ENCODE results near the gene ACSM2B. TPM values are rescaled to one million over a fixed set of nuclear protein-coding genes. Genes with fewer than 3 reads are reported as not detected.
"Not testable (repeated sequence)": the region's sequence is repeated elsewhere in the genome, so short reads cannot be mapped to it uniquely, and the experiment has no call there.

ACSM2B gene
- total RNA-seq, 1 experiment from 2014 or later, result not detected

GRCh38 chr16:20578091-20578490, 1.9 kb upstream of the ACSM2B start:
- CTCF ChIA-PET; intact Hi-C loops (cut with micrococcal nuclease; ENCODE audit: unreplicated experiment); DNase-seq; H3K9me3 Mint-ChIP-seq (ENCODE audit: low read depth, unreplicated experiment); H3K27ac Mint-ChIP-seq (ENCODE audit: unreplicated experiment); H3K4me1 Mint-ChIP-seq (ENCODE audit: low read depth, unreplicated experiment); H3K36me3 Mint-ChIP-seq (ENCODE audit: insufficient read depth, unreplicated experiment); BruUV-seq (replicated peaks); H3K4me3 Mint-ChIP-seq (ENCODE audit: low read depth, unreplicated experiment): not testable (repeated sequence)
- H3K27me3 Mint-ChIP-seq (ENCODE audit: unreplicated experiment), result peaks cover 13% of the 10 kb centered on the region

DNA sequence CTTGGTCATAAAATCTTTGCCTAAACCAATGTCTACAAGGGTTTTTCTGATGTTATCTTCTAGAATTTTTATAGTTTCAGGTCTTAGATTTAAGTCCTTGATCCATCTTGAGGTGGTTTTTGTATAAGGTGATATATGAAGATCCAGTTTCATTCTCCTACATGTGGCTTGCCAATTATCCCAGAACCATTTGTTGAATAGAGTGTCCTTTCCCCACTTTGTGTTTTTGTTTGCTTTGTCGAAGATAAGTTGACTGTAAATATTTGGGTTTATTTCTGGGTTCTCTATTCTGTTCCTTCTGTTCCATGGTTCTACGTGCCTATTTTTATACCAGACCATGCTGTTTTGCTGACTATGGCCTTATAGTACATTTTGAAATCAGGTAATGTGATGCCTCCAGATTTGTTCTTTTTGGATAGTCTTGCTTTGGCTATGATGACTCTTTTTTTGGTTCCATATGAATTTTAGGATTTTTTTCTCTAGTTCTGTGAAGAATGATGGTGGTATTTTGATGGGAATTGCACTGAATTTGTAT, 7.0 kb downstream of the ACSM2B start:
- BruUV-seq (replicated peaks); H3K36me3 Mint-ChIP-seq (ENCODE audit: insufficient read depth, unreplicated experiment); H3K9me3 Mint-ChIP-seq (ENCODE audit: low read depth, unreplicated experiment); H3K4me1 Mint-ChIP-seq (ENCODE audit: low read depth, unreplicated experiment); DNase-seq; H3K27ac Mint-ChIP-seq (ENCODE audit: unreplicated experiment); H3K4me3 Mint-ChIP-seq (ENCODE audit: low read depth, unreplicated experiment); CTCF ChIA-PET; intact Hi-C loops (cut with micrococcal nuclease; ENCODE audit: unreplicated experiment): not testable (repeated sequence)
- peaks cover 14% of the 10 kb centered on the region for H3K27me3 Mint-ChIP-seq (ENCODE audit: unreplicated experiment)

- Mint-ChIP-seq H3K4me3 (ENCODE audit: low read depth, unreplicated experiment) (no peak overlapping the region), H3K36me3 (ENCODE audit: insufficient read depth, unreplicated experiment) (no peaks in the 10 kb centered on the region), H3K27me3 (ENCODE audit: unreplicated experiment) (peaks cover 14% of the 10 kb centered on the region), H3K9me3 (ENCODE audit: low read depth, unreplicated experiment) (peaks cover 2% of the 10 kb centered on the region), H3K4me1 (ENCODE audit: low read depth, unreplicated experiment) (no peaks in the 10 kb centered on the region), H3K27ac (ENCODE audit: unreplicated experiment) (no peak overlapping the region)
- intact Hi-C loops (cut with micrococcal nuclease; ENCODE audit: unreplicated experiment), result no loop called here
- CTCF ChIA-PET, result no interaction called here
- no TSS peak for BruUV-seq (replicated peaks)
- DNase-seq, result no peak
- TF ChIP-seq, protein P1, sequence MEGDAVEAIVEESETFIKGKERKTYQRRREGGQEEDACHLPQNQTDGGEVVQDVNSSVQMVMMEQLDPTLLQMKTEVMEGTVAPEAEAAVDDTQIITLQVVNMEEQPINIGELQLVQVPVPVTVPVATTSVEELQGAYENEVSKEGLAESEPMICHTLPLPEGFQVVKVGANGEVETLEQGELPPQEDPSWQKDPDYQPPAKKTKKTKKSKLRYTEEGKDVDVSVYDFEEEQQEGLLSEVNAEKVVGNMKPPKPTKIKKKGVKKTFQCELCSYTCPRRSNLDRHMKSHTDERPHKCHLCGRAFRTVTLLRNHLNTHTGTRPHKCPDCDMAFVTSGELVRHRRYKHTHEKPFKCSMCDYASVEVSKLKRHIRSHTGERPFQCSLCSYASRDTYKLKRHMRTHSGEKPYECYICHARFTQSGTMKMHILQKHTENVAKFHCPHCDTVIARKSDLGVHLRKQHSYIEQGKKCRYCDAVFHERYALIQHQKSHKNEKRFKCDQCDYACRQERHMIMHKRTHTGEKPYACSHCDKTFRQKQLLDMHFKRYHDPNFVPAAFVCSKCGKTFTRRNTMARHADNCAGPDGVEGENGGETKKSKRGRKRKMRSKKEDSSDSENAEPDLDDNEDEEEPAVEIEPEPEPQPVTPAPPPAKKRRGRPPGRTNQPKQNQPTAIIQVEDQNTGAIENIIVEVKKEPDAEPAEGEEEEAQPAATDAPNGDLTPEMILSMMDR (IDR thresholded peaks at IDR 0.05; ENCODE audit: unreplicated experiment), result no peak
Observed at GRCh38 chr16:20568404-20568803, 7.8 kb downstream of the ACSM2B start.

DNA sequence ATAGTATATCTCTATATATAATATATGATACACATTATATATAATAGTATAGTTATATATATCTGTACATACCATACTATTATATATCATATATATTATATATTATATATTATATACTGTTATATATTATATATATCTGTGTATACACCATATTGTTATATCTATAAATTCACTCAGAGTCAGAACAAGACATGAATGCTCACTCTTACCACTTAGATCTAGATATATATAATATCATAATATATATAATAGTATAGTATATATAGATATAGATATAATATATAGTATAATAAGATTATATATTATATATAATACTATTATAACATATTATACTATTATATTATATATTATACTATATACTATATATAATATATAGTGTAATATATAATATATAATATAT, 9.3 kb downstream of the ACSM2B start:
- H3K4me3 Mint-ChIP-seq (ENCODE audit: low read depth, unreplicated experiment), result no peak overlapping the region
- peaks cover 14% of the 10 kb centered on the region for H3K27me3 Mint-ChIP-seq (ENCODE audit: unreplicated experiment)
- DNase-seq, result no peak
- intact Hi-C loops (cut with micrococcal nuclease; ENCODE audit: unreplicated experiment), result no loop called here
- no peak overlapping the region for H3K27ac Mint-ChIP-seq (ENCODE audit: unreplicated experiment)
- no peaks in the 10 kb centered on the region for H3K4me1 Mint-ChIP-seq (ENCODE audit: low read depth, unreplicated experiment)
- TF ChIP-seq, protein P1 (IDR thresholded peaks at IDR 0.05; ENCODE audit: unreplicated experiment), result no peak
- no TSS peak for BruUV-seq (replicated peaks)
- H3K36me3 Mint-ChIP-seq (ENCODE audit: insufficient read depth, unreplicated experiment), result no peaks in the 10 kb centered on the region
- peaks cover 5% of the 10 kb centered on the region for H3K9me3 Mint-ChIP-seq (ENCODE audit: low read depth, unreplicated experiment)
- CTCF ChIA-PET, result no interaction called here

- DNase-seq; BruUV-seq (replicated peaks); H3K4me1 Mint-ChIP-seq (ENCODE audit: low read depth, unreplicated experiment); H3K4me3 Mint-ChIP-seq (ENCODE audit: low read depth, unreplicated experiment); intact Hi-C loops (cut with micrococcal nuclease; ENCODE audit: unreplicated experiment); H3K36me3 Mint-ChIP-seq (ENCODE audit: insufficient read depth, unreplicated experiment); CTCF ChIA-PET; H3K27me3 Mint-ChIP-seq (ENCODE audit: unreplicated experiment); H3K27ac Mint-ChIP-seq (ENCODE audit: unreplicated experiment); H3K9me3 Mint-ChIP-seq (ENCODE audit: low read depth, unreplicated experiment): not testable (repeated sequence)
Observed at GRCh38 chr16:20565334-20565733, 10.8 kb downstream of the ACSM2B start.

- not testable (repeated sequence) for DNase-seq
Observed at GRCh38 chr16:20564218-20564617, 11.9 kb downstream of the ACSM2B start.

DNA sequence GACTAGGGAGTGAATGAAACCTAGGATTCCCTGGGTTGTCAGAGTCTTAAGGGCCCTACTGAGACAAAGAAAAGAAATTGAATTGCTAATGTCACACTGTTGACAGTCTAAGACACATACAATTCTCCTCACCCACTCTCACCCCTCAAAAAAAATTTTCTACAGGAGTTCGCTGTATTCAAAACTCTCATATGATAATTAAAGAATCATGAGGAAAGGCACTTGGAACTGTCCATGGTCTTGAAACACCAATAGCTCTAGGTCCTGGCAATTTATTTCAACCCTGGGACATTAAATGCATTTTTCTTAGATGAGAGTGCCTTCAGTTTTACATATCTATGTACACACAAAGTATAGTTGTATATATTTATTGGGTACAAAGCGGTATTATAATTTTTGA, 20.5 kb downstream of the ACSM2B start:
- BruUV-seq (replicated peaks); H3K4me3 Mint-ChIP-seq (ENCODE audit: low read depth, unreplicated experiment); H3K4me1 Mint-ChIP-seq (ENCODE audit: low read depth, unreplicated experiment); CTCF ChIA-PET; DNase-seq; H3K27ac Mint-ChIP-seq (ENCODE audit: unreplicated experiment); intact Hi-C loops (cut with micrococcal nuclease; ENCODE audit: unreplicated experiment); H3K36me3 Mint-ChIP-seq (ENCODE audit: insufficient read depth, unreplicated experiment); H3K9me3 Mint-ChIP-seq (ENCODE audit: low read depth, unreplicated experiment): not testable (repeated sequence)
- peaks cover 27% of the 10 kb centered on the region for H3K27me3 Mint-ChIP-seq (ENCODE audit: unreplicated experiment)

More at GRCh38 chr16:20564218-20564617, 11.9 kb downstream of the ACSM2B start:
- intact Hi-C loops (cut with micrococcal nuclease; ENCODE audit: unreplicated experiment); H3K9me3 Mint-ChIP-seq (ENCODE audit: low read depth, unreplicated experiment); CTCF ChIA-PET; H3K4me3 Mint-ChIP-seq (ENCODE audit: low read depth, unreplicated experiment); BruUV-seq (replicated peaks); H3K27ac Mint-ChIP-seq (ENCODE audit: unreplicated experiment); H3K27me3 Mint-ChIP-seq (ENCODE audit: unreplicated experiment); H3K36me3 Mint-ChIP-seq (ENCODE audit: insufficient read depth, unreplicated experiment); H3K4me1 Mint-ChIP-seq (ENCODE audit: low read depth, unreplicated experiment): not testable (repeated sequence)

DNA sequence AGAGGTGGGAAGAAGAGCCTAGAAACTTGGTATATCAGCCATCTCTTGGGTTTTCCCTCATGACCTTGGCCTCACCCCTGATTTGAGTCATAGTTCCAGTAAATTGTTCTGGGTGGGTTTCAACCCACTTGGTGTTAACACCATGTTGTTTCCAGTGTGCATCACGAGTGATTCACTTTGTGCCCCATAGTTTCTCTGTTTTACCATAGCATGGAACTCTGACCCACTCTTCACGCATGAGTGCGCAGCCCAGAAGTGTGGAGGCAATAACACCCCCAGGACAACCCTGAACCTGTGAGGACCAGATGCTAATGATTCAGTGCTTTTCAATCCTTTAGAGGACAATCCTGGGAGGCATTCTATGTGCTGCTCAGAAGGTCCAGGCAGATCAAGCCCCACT, 21.5 kb downstream of the ACSM2B start:
- H3K27me3 Mint-ChIP-seq (ENCODE audit: unreplicated experiment), result peaks cover 27% of the 10 kb centered on the region
- H3K4me1 Mint-ChIP-seq (ENCODE audit: low read depth, unreplicated experiment); H3K27ac Mint-ChIP-seq (ENCODE audit: unreplicated experiment); CTCF ChIA-PET; H3K36me3 Mint-ChIP-seq (ENCODE audit: insufficient read depth, unreplicated experiment); DNase-seq; H3K4me3 Mint-ChIP-seq (ENCODE audit: low read depth, unreplicated experiment); BruUV-seq (replicated peaks); intact Hi-C loops (cut with micrococcal nuclease; ENCODE audit: unreplicated experiment); H3K9me3 Mint-ChIP-seq (ENCODE audit: low read depth, unreplicated experiment): not testable (repeated sequence)

- H3K36me3 Mint-ChIP-seq (ENCODE audit: insufficient read depth, unreplicated experiment); H3K4me3 Mint-ChIP-seq (ENCODE audit: low read depth, unreplicated experiment); H3K4me1 Mint-ChIP-seq (ENCODE audit: low read depth, unreplicated experiment); DNase-seq; H3K9me3 Mint-ChIP-seq (ENCODE audit: low read depth, unreplicated experiment); BruUV-seq (replicated peaks); CTCF ChIA-PET; H3K27ac Mint-ChIP-seq (ENCODE audit: unreplicated experiment); intact Hi-C loops (cut with micrococcal nuclease; ENCODE audit: unreplicated experiment): not testable (repeated sequence)
- H3K27me3 Mint-ChIP-seq (ENCODE audit: unreplicated experiment), result peaks cover 28% of the 10 kb centered on the region
Observed at GRCh38 chr16:20553493-20553892, 22.7 kb downstream of the ACSM2B start.

Measured in Calu3 (cell line).